HG02642 (cell line): ENCODE measurements around the gene TTC16.

Experiments
- ATAC-seq: cut with Tn5 transposase; IDR thresholded peaks from one replicate; pipeline ENCODE4 v1.9.1; 2021; ENCODE audit warnings: mild to moderate bottlenecking; ENCODE audit not compliant: unreplicated experiment, poor library complexity

Gene TTC16

GRCh38 chr9:127720031-127720864 lies 4.4 kb downstream of the TTC16 start:
- no peak for ATAC-seq

GRCh38 chr9:127720865-127721227 lies 5.0 kb downstream of the TTC16 start:
- no peak for ATAC-seq

GRCh38 chr9:127721391-127721821 lies 5.5 kb downstream of the TTC16 start:
- ATAC-seq = no peak

- ATAC-seq = no peak
Observed at GRCh38 chr9:127722055-127722745, 6.3 kb downstream of the TTC16 start.

- no peak for ATAC-seq
Observed at GRCh38 chr9:127723013-127723412, 7.1 kb downstream of the TTC16 start.

- no peak for ATAC-seq
Observed at GRCh38 chr9:127723444-127723843, 7.6 kb downstream of the TTC16 start.

- ATAC-seq = no peak
Observed at GRCh38 chr9:127724012-127724411, 8.1 kb downstream of the TTC16 start.

GRCh38 chr9:127726871-127727270 lies 11.0 kb downstream of the TTC16 start:
- ATAC-seq = no peak

- ATAC-seq = no peak
Observed at GRCh38 chr9:127728808-127729207, 12.9 kb downstream of the TTC16 start.

- ATAC-seq = no peak
Observed at GRCh38 chr9:127729522-127730256, 13.8 kb downstream of the TTC16 start.

- ATAC-seq = no peak
Observed at GRCh38 chr9:127730262-127730661, 14.4 kb downstream of the TTC16 start.

- no peak for ATAC-seq
Observed at GRCh38 chr9:127730799-127731410, 15.0 kb downstream of the TTC16 start.

GRCh38 chr9:127731938-127732337 lies 16.1 kb downstream of the TTC16 start:
- no peak for ATAC-seq

GRCh38 chr9:127732444-127732843 lies 16.6 kb downstream of the TTC16 start:
- ATAC-seq = no peak

- no peak for ATAC-seq
Observed at GRCh38 chr9:127733614-127734013, 17.7 kb downstream of the TTC16 start.

GRCh38 chr9:127734247-127734746 lies 18.4 kb downstream of the TTC16 start:
- ATAC-seq = no peak

GRCh38 chr9:127734747-127735529 lies 19.1 kb downstream of the TTC16 start, which contains the start of gene TOR2A:
Gene TOR2A (minus strand): TSS chr9:127735294. CDS start chr9:127735270, 24 bp downstream.
- peak; percentile 88 for ATAC-seq

- ATAC-seq = no peak
Observed at GRCh38 chr9:127735530-127736185, 19.8 kb downstream of the TTC16 start.

GRCh38 chr9:127738666-127739065 lies 22.8 kb downstream of the TTC16 start:
- ATAC-seq = no peak
